Endothelial cell of umbilical vein (primary cell): Measurements from ENCODE around the gene URI1.

Experiments used
- EZH2 ChIP-seq: IDR thresholded peaks from 2 replicates; pipeline ENCODE4 v1.6.1; 2012; ENCODE audit warnings: borderline replicate concordance, low read depth, mild to moderate bottlenecking, moderate library complexity, low read length, inconsistent platforms; ENCODE audit not compliant: severe bottlenecking
- FOS ChIP-seq: IDR thresholded peaks from 2 replicates; pipeline ENCODE4 v1.6.1; 2011; ENCODE audit warnings: mild to moderate bottlenecking, low read length, moderate library complexity, borderline replicate concordance; ENCODE audit not compliant: insufficient read depth
- GATA2 ChIP-seq: IDR thresholded peaks from 2 replicates; pipeline ENCODE4 v1.7.0; 2011; ENCODE audit warnings: low read depth, mild to moderate bottlenecking, moderate library complexity, mixed read lengths, low read length; ENCODE audit not compliant: insufficient read length, insufficient read depth
- POLR2A ChIP-seq: IDR thresholded peaks from 2 replicates; pipeline ENCODE4 v1.6.1; 2012; ENCODE audit warnings: low read depth, mild to moderate bottlenecking, control low read depth, low read length
- POLR2AphosphoS5 ChIP-seq: IDR thresholded peaks from 2 replicates; pipeline ENCODE4 v1.6.1; 2012; ENCODE audit warnings: low read depth, mild to moderate bottlenecking, control low read depth, low read length, moderate library complexity; ENCODE audit not compliant: insufficient read depth
- TF ChIP-seq, protein P1 (sequence below), 2 donors: IDR thresholded peaks; 1 replicate in 1 of 2; 2 replicates in 1 of 2; pipeline ENCODE4 v1.5.1; 2011; ENCODE audit warnings: low read length in 2 of 2, mild to moderate bottlenecking in 2 of 2, moderate library complexity in 2 of 2, control low read depth in 1 of 2, inconsistent platforms in 1 of 2, low read depth in 1 of 2; ENCODE audit not compliant: insufficient read depth in 1 of 2; ENCODE audit errors: extremely low read depth in 1 of 2
- TF ChIP-seq, protein P2 (sequence below): IDR thresholded peaks from 2 replicates; pipeline ENCODE4 v1.6.1; 2011; ENCODE audit not compliant: insufficient read depth, insufficient read length

DNA sequence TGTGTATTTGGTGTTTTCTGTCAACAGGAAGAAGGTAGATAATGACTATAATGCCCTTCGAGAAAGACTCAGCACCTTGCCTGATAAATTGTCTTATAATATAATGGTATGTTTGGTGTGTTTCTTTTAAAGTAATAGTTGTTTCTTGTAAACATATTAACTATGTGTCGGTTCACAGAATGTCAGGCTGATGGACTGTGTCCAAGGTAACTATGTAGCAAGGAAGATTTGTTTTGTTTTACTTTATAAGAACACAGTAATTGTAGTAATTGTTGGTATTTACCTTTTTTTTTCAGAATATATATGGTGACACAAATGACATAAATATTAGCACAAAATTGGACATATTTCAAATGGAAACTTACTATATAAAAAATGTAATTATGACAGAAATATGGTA is 43.2 kb downstream of the URI1 start:
- TF ChIP-seq, protein P1, sequence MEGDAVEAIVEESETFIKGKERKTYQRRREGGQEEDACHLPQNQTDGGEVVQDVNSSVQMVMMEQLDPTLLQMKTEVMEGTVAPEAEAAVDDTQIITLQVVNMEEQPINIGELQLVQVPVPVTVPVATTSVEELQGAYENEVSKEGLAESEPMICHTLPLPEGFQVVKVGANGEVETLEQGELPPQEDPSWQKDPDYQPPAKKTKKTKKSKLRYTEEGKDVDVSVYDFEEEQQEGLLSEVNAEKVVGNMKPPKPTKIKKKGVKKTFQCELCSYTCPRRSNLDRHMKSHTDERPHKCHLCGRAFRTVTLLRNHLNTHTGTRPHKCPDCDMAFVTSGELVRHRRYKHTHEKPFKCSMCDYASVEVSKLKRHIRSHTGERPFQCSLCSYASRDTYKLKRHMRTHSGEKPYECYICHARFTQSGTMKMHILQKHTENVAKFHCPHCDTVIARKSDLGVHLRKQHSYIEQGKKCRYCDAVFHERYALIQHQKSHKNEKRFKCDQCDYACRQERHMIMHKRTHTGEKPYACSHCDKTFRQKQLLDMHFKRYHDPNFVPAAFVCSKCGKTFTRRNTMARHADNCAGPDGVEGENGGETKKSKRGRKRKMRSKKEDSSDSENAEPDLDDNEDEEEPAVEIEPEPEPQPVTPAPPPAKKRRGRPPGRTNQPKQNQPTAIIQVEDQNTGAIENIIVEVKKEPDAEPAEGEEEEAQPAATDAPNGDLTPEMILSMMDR (IDR thresholded peaks at IDR 0.05; ENCODE audit: extremely low read depth in 1 of 2, insufficient read depth in 1 of 2, low read depth in 1 of 2, low read length in 2 of 2), result no peak
- TF ChIP-seq POLR2A (no peak), EZH2 (no peak), POLR2AphosphoS5 (no peak), GATA2 (no peak), FOS (no peak)
- TF ChIP-seq, protein P2, sequence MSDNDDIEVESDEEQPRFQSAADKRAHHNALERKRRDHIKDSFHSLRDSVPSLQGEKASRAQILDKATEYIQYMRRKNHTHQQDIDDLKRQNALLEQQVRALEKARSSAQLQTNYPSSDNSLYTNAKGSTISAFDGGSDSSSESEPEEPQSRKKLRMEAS, result no peak
